Epithelial cell of esophagus (primary cell): ENCODE results near the gene MAP2K3.

Experiments used
- DNase-seq: peaks from one replicate; pipeline ENCODE4 v3.0.0; 2010; ENCODE audit warnings: low read depth
- H3K4me3 ChIP-seq: 2 replicates; pipeline ENCODE4 v1.5.1; 2011; ENCODE audit warnings: mild to moderate bottlenecking, low read length, control low read depth
- TF ChIP-seq, protein P1 (sequence below): IDR thresholded peaks from 2 replicates; pipeline ENCODE4 v1.5.1; 2011; ENCODE audit warnings: low read depth, mild to moderate bottlenecking, low read length, control low read depth, inconsistent platforms; ENCODE audit not compliant: insufficient read depth; ENCODE audit errors: missing control alignments

MAP2K3 gene

DNA sequence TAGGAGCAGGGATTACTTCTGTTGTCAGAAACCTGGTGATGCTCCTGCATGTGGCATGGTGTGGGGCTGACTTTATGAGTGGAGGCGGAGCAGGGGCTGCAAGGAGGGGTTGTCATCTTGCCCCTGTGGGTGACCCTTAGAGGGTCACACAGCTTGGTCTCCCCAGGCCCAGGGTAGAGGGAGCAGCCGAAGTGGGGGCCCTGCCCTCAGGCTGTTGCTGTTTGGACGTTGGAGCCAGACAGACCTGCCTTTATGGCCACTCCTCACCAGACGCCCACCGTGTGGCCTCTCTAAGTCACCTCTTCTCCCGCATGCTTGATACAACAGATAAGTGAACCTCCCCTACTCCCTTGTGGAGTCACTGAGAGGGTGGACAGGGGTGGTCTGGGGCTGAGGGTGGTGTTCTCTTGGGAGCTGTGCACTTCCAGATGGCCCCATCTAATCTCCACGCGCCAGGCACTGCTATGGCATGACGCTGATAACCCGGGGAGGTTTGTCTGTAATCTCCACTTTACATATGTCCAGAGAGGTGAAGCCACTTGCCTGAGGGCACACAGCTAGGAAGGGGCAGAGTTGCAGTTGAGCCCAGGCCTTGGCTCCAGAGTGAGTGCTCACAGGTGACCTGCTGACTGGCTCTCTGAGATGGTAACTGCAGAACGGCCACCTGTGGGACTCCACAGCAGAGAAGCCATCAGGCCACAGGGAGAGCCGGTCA, 10.0 kb downstream of the MAP2K3 start:
- no peak for DNase-seq
- TF ChIP-seq, protein P1, sequence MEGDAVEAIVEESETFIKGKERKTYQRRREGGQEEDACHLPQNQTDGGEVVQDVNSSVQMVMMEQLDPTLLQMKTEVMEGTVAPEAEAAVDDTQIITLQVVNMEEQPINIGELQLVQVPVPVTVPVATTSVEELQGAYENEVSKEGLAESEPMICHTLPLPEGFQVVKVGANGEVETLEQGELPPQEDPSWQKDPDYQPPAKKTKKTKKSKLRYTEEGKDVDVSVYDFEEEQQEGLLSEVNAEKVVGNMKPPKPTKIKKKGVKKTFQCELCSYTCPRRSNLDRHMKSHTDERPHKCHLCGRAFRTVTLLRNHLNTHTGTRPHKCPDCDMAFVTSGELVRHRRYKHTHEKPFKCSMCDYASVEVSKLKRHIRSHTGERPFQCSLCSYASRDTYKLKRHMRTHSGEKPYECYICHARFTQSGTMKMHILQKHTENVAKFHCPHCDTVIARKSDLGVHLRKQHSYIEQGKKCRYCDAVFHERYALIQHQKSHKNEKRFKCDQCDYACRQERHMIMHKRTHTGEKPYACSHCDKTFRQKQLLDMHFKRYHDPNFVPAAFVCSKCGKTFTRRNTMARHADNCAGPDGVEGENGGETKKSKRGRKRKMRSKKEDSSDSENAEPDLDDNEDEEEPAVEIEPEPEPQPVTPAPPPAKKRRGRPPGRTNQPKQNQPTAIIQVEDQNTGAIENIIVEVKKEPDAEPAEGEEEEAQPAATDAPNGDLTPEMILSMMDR = no peak
- H3K4me3 ChIP-seq = no peak overlapping the region

GRCh38 chr17:21295036-21295952, 10.8 kb downstream of the MAP2K3 start:
- H3K4me3 ChIP-seq = no peak overlapping the region
- TF ChIP-seq, protein P1 = no peak
- peak; percentile 39 for DNase-seq

GRCh38 chr17:21296097-21297025, 11.8 kb downstream of the MAP2K3 start:
- DNase-seq = no peak
- no peak overlapping the region for H3K4me3 ChIP-seq
- TF ChIP-seq, protein P1 = no peak

DNA sequence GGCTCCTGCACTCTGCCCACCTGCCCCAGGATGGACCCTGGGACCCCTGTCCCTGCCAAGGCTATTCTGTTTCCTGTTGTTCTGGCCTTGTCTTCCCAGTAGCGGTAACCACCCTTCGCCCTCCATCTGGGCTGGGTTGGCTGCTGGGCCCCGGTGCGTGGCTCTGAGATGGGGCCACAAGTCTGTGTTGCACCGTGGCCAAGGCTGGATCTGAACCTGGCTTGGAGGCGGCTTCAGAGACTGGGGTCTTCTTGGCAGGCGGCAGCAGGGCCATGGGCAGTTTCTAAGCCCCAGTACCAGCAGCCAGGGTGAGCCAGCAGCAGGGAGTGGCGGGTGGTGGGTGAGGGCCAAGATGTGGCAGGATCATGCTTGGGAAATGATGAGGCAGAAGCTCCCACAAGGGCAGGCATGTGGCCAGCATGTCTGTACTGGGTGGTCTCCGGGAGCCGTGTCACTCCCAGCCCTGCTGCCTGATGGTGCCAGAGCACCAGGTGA, 12.6 kb downstream of the MAP2K3 start:
- DNase-seq = no peak
- TF ChIP-seq, protein P1 = no peak
- no peak overlapping the region for H3K4me3 ChIP-seq

- no peak overlapping the region for H3K4me3 ChIP-seq
- no peak for DNase-seq
- TF ChIP-seq, protein P1 = no peak
These were observed 13.1 kb downstream of the MAP2K3 start for GRCh38 chr17:21297597-21297996.
